Esophagus mucosa (tissue), 1 donor: Measurements from ENCODE around the gene DGCR8. TPM values are rescaled to one million over a fixed set of nuclear protein-coding genes. Genes with fewer than 3 reads are reported as not detected.

Experiments used
- ATAC-seq: fragments of 200-7000 bp; cut with Tn5 transposase; one replicate; pipeline ENCODE4 v1.9.1; 2020
- total RNA-seq: library from RNA; stranded (reverse); gene quantifications from one replicate; pipeline ENCODE4 v1.2.4, GENCODE V29; 2023
- donor health status: DM: yes; HTN: yes; CAD: no.

The DGCR8 gene
- total RNA-seq, 1 donor from 2014 or later, result 16.2 TPM

GRCh38 chr22:20139391-20140106 is 59.5 kb downstream of the DGCR8 start:
- ATAC-seq, result no peak

GRCh38 chr22:20140107-20140445 is 60.0 kb downstream of the DGCR8 start:
- no peak for ATAC-seq

- no peak for ATAC-seq
Observed at GRCh38 chr22:20140521-20140964, 60.5 kb downstream of the DGCR8 start.

- ATAC-seq, result no peak
Observed at GRCh38 chr22:20141186-20142077, 61.4 kb downstream of the DGCR8 start.

- no peak for ATAC-seq
Observed at GRCh38 chr22:20142711-20143621, 62.9 kb downstream of the DGCR8 start.

GRCh38 chr22:20143883-20144665 is 64.0 kb downstream of the DGCR8 start:
- ATAC-seq, result no peak

- ATAC-seq, result no peak
Observed at GRCh38 chr22:20145206-20145831, 65.3 kb downstream of the DGCR8 start.

GRCh38 chr22:20145832-20146223 is 65.8 kb downstream of the DGCR8 start:
- ATAC-seq, result no peak

GRCh38 chr22:20146777-20147176 is 66.7 kb downstream of the DGCR8 start:
- ATAC-seq, result no peak

GRCh38 chr22:20147237-20147988 is 67.4 kb downstream of the DGCR8 start:
- no peak for ATAC-seq

GRCh38 chr22:20148414-20148813 is 68.4 kb downstream of the DGCR8 start:
- no peak for ATAC-seq

- ATAC-seq, result no peak
Observed at GRCh38 chr22:20149257-20150250, 69.5 kb downstream of the DGCR8 start.

GRCh38 chr22:20150381-20151275 is 70.6 kb downstream of the DGCR8 start, which contains the start of gene CCDC188:
Gene CCDC188 (minus strand): TSS chr22:20151055. CDS start chr22:20150986, 69 bp downstream.
- ATAC-seq, result peak; percentile 6

GRCh38 chr22:20151276-20151588 is 71.2 kb downstream of the DGCR8 start:
- no peak for ATAC-seq

- ATAC-seq, result no peak
Observed at GRCh38 chr22:20152464-20152890, 72.4 kb downstream of the DGCR8 start.

- no peak for ATAC-seq
Observed at GRCh38 chr22:20153945-20154344, 73.9 kb downstream of the DGCR8 start.

GRCh38 chr22:20154602-20155187 is 74.7 kb downstream of the DGCR8 start:
- no peak for ATAC-seq
